Peyer's patch (tissue), 4 donors: Measurements from ENCODE around the gene GRIA4. TPM values are rescaled to one million over a fixed set of nuclear protein-coding genes. Genes with fewer than 3 reads are reported as not detected.

Experiments
- DNase-seq, 3 donors: peaks; one replicate each; pipeline ENCODE4 v3.0.0-alpha.2; 2017 to 2019
- H3K27ac ChIP-seq, 4 donors: fragments of 200-600 bp; sonication (generic); one replicate each; pipeline ENCODE4 v1.5.1; 2016 to 2019
- H3K27me3 ChIP-seq, 2 donors: fragments of 200-600 bp; sonication (generic); one replicate each; pipeline ENCODE4 v1.5.1; 2019
- H3K36me3 ChIP-seq, 3 donors: fragments of 200-600 bp; sonication (generic); one replicate each; pipeline ENCODE4 v1.5.1; 2016 to 2019
- H3K4me1 ChIP-seq, 4 donors: fragments of 200-600 bp; sonication (generic); one replicate each; pipeline ENCODE4 v1.5.1; 2016 to 2019
- H3K4me3 ChIP-seq, 4 donors: fragments of 200-600 bp; sonication (generic); 1 replicate in 3 of 4; 2 replicates in 1 of 4; pipeline ENCODE4 v1.5.1; 2016 to 2019; ENCODE audit warnings: mild to moderate bottlenecking in 1 of 4
- H3K9me3 ChIP-seq, 4 donors: fragments of 200-600 bp; sonication (generic); one replicate each; pipeline ENCODE4 v1.5.1; 2016 to 2019; ENCODE audit warnings: mild to moderate bottlenecking in 1 of 4
- POLR2A ChIP-seq, 2 donors: fragments of 450-650 bp; IDR thresholded peaks; one replicate each; pipeline ENCODE4 v1.5.1; 2017; ENCODE audit warnings: antibody characterized with exemption in 2 of 2, mild to moderate bottlenecking in 2 of 2, moderate library complexity in 2 of 2
- total RNA-seq, 4 donors: library from RNA; depleted of rRNA; stranded (reverse); fragments of >200 nt; gene quantifications; one replicate each; pipeline ENCODE4 v1.1.0, GENCODE V29; 2016
- TF ChIP-seq, protein P1 (sequence below), 6 experiments: fragments of 450-650 bp in 4 of 6; fragments of 200-600 bp in 2 of 6; sonication (generic) in 1 of 6; IDR thresholded peaks; one replicate each; pipeline ENCODE4 v1.5.1; 2017 to 2019; ENCODE audit warnings: antibody characterized with exemption in 6 of 6, mild to moderate bottlenecking in 3 of 6, moderate library complexity in 1 of 6

The GRIA4 gene
- total RNA-seq, 4 donors from 2014 or later: 9.9 to 87.8 (median 36.6) TPM

- Histone ChIP-seq H3K27ac (no peak overlapping the region), H3K36me3 (no peaks in the 10 kb centered on the region), H3K4me3 (no peak overlapping the region), H3K27me3 (no peaks in the 10 kb centered on the region), H3K9me3 (no peaks in the 10 kb centered on the region), H3K4me1 (no peaks in the 10 kb centered on the region)
- TF ChIP-seq, protein P1, sequence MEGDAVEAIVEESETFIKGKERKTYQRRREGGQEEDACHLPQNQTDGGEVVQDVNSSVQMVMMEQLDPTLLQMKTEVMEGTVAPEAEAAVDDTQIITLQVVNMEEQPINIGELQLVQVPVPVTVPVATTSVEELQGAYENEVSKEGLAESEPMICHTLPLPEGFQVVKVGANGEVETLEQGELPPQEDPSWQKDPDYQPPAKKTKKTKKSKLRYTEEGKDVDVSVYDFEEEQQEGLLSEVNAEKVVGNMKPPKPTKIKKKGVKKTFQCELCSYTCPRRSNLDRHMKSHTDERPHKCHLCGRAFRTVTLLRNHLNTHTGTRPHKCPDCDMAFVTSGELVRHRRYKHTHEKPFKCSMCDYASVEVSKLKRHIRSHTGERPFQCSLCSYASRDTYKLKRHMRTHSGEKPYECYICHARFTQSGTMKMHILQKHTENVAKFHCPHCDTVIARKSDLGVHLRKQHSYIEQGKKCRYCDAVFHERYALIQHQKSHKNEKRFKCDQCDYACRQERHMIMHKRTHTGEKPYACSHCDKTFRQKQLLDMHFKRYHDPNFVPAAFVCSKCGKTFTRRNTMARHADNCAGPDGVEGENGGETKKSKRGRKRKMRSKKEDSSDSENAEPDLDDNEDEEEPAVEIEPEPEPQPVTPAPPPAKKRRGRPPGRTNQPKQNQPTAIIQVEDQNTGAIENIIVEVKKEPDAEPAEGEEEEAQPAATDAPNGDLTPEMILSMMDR (IDR thresholded peaks at IDR 0.05): no peak
- TF ChIP-seq POLR2A (IDR thresholded peaks at IDR 0.05): no peak
- no peak for DNase-seq
Observed at GRCh38 chr11:105690467-105690866, 80.6 kb downstream of the GRIA4 start.

DNA sequence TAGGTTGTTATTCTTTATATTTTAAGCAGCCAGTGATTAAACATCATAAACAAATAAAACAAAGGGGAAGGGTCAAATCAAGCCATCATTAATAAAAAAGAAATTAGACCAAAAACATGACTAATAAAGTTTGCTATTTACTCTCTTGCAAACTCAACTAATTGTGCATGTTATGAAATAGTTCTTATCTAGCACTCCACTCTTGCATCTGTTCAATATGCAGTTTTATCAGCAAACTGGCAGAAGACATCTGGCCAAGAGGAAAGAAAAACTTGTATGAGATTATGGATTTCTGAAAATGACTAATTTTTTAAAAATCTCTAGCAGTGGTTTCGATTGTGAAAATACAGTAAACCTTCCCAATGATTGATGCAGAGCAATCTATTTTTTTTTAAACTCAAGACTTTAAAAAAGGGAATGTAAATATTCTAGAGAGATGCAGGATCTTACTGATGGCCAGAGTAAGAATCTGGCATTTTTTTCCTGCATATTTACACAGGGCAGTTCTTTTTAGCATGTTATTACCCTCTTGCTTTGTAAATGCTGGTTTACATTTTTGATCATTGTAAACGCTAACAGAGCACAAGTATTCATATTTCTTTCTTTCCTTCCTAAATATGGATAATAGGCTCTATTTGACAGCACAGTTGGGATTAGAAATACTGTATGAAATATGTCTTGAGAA lies 83.3 kb downstream of the GRIA4 start:
- TF ChIP-seq, protein P1 (IDR thresholded peaks at IDR 0.05): no peak
- TF ChIP-seq POLR2A (IDR thresholded peaks at IDR 0.05): no peak
- Histone ChIP-seq H3K9me3 (no peaks in the 10 kb centered on the region), H3K4me1 (no peaks in the 10 kb centered on the region), H3K27me3 (no peaks in the 10 kb centered on the region), H3K27ac (no peak overlapping the region), H3K4me3 (no peak overlapping the region), H3K36me3 (no peaks in the 10 kb centered on the region)
- DNase-seq: no peak

GRCh38 chr11:105696000-105696399 lies 86.1 kb downstream of the GRIA4 start:
- no peak overlapping the region for H3K27ac ChIP-seq
- DNase-seq: no peak
- TF ChIP-seq POLR2A (IDR thresholded peaks at IDR 0.05): no peak
- TF ChIP-seq, protein P1 (IDR thresholded peaks at IDR 0.05): no peak
- no peaks in the 10 kb centered on the region for H3K9me3 ChIP-seq
- H3K27me3 ChIP-seq: no peaks in the 10 kb centered on the region
- no peak overlapping the region for H3K4me3 ChIP-seq
- no peaks in the 10 kb centered on the region for H3K4me1 ChIP-seq
- no peaks in the 10 kb centered on the region for H3K36me3 ChIP-seq

DNA sequence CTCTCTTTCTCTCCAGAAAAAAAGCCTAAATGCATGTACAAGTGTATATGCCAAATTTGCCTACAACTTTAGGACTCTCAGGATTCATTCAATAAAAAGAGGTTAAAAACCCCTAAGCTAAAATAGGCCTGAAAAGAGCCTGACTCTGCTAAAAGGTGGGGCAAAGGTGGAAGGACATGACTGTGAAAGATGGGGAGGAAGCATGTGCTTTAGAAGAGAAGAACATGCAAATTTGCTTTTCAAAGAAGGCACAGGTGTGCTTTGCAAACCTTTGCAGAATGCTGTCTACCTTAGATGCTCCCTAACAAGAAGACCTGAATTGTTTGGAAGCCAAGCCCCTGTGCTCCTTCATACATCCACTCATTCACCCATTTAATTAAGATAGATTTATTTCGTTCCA lies 87.4 kb downstream of the GRIA4 start:
- no peak for TF ChIP-seq POLR2A (IDR thresholded peaks at IDR 0.05)
- TF ChIP-seq, protein P1 (IDR thresholded peaks at IDR 0.05): no peak
- DNase-seq: no peak
- H3K27me3 ChIP-seq: no peaks in the 10 kb centered on the region
- H3K9me3 ChIP-seq: no peaks in the 10 kb centered on the region
- H3K27ac ChIP-seq: no peak overlapping the region
- H3K4me3 ChIP-seq: no peak overlapping the region
- H3K4me1 ChIP-seq: no peaks in the 10 kb centered on the region
- H3K36me3 ChIP-seq: no peaks in the 10 kb centered on the region

GRCh38 chr11:105699203-105699602 lies 89.3 kb downstream of the GRIA4 start:
- H3K27me3 ChIP-seq: no peaks in the 10 kb centered on the region
- H3K27ac ChIP-seq: no peak overlapping the region
- no peaks in the 10 kb centered on the region for H3K9me3 ChIP-seq
- H3K4me3 ChIP-seq: no peak overlapping the region
- DNase-seq: no peak
- H3K36me3 ChIP-seq: no peaks in the 10 kb centered on the region
- H3K4me1 ChIP-seq: no peaks in the 10 kb centered on the region
- TF ChIP-seq, protein P1 (IDR thresholded peaks at IDR 0.05): no peak
- TF ChIP-seq POLR2A (IDR thresholded peaks at IDR 0.05): no peak
